DOHH2 (cell line): ENCODE measurements around the gene DPP8.

ENCODE experiments used
- H3F3A ChIP-seq: fragments of 200-600 bp; sonication (generic), shearing (Covaris generic); 2 replicates; pipeline ENCODE4 v1.6.0; 2016; ENCODE audit warnings: antibody characterized with exemption, mild to moderate bottlenecking; ENCODE audit not compliant: control insufficient read depth, insufficient read depth
- H3K27ac ChIP-seq: fragments of 200-600 bp; sonication (generic); 2 replicates; pipeline ENCODE4 v1.5.1; 2014; ENCODE audit warnings: low read depth, mild to moderate bottlenecking, low read length, moderate library complexity
- H3K27me3 ChIP-seq: fragments of 200-600 bp; sonication (generic); 2 replicates; pipeline ENCODE4 v1.6.1; 2014; ENCODE audit warnings: mild to moderate bottlenecking, low read length, mixed read lengths; ENCODE audit not compliant: control insufficient read depth
- H3K36me3 ChIP-seq: fragments of 200-600 bp; sonication (generic); 2 replicates; pipeline ENCODE4 v1.6.1; 2014; ENCODE audit warnings: mild to moderate bottlenecking, low read length, moderate library complexity, mixed read lengths; ENCODE audit not compliant: control insufficient read depth
- H3K4me1 ChIP-seq: fragments of 200-600 bp; sonication (generic); 2 replicates; pipeline ENCODE4 v1.6.1; 2014; ENCODE audit warnings: mild to moderate bottlenecking, low read length, mixed read lengths; ENCODE audit not compliant: control insufficient read depth
- H3K4me2 ChIP-seq: fragments of 200-600 bp; sonication (generic); 2 replicates; pipeline ENCODE4 v1.6.0; 2014; ENCODE audit warnings: mild to moderate bottlenecking, low read length, moderate library complexity
- H3K4me3 ChIP-seq: fragments of 200-600 bp; sonication (generic); 2 replicates; pipeline ENCODE4 v1.5.1; 2014; ENCODE audit warnings: mild to moderate bottlenecking, low read length, mixed read lengths
- H3K79me2 ChIP-seq: fragments of 200-600 bp; sonication (generic); 2 replicates; pipeline ENCODE4 v1.6.1; 2014; ENCODE audit warnings: mild to moderate bottlenecking, low read length, mixed read lengths; ENCODE audit not compliant: control insufficient read depth
- H3K9me2 ChIP-seq: fragments of 200-600 bp; sonication (generic); replicated peaks from 2 replicates; pipeline ENCODE4 v1.6.1; 2014; ENCODE audit warnings: mild to moderate bottlenecking, low read length, mixed read lengths; ENCODE audit not compliant: control insufficient read depth
- H3K9me3 ChIP-seq: fragments of 200-600 bp; sonication (generic); 2 replicates; pipeline ENCODE4 v1.6.1; 2014; ENCODE audit warnings: antibody characterized with exemption, low read length, mixed read lengths; ENCODE audit not compliant: control insufficient read depth, insufficient read depth
- H4K20me1 ChIP-seq: fragments of 200-600 bp; sonication (generic); 2 replicates; pipeline ENCODE4 v1.6.0; 2014; ENCODE audit warnings: low read depth, mild to moderate bottlenecking, antibody characterized with exemption, low read length, moderate library complexity; ENCODE audit not compliant: control insufficient read depth, insufficient read depth
- CTCF ChIP-seq: fragments of 200-600 bp; sonication (generic); IDR thresholded peaks from one replicate; pipeline ENCODE4 v1.5.1; 2014; ENCODE audit warnings: antibody characterized with exemption, mild to moderate bottlenecking, low read depth, low read length; ENCODE audit not compliant: poor library complexity, severe bottlenecking
- EZH2phosphoT487 ChIP-seq: fragments of 200-600 bp; sonication (generic); IDR thresholded peaks from 2 replicates; pipeline ENCODE4 v1.6.1; 2017; ENCODE audit warnings: borderline replicate concordance, mild to moderate bottlenecking, antibody characterized with exemption, low read length, moderate library complexity, mixed read lengths

DPP8 gene

GRCh38 chr15:65451989-65452388 lies 65.5 kb downstream of the DPP8 start:
- Histone ChIP-seq H3K4me2 (no peak overlapping the region), H3K27ac (no peak overlapping the region), H3K4me3 (no peak overlapping the region), H3K9me3 (no peaks in the 10 kb centered on the region), H3K27me3 (no peaks in the 10 kb centered on the region), H3K36me3 (peaks cover 66% of the 10 kb centered on the region), H4K20me1 (peaks cover 8% of the 10 kb centered on the region; the same call in 1 of the 2 replicates), H3K9me2 (no peaks in the 10 kb centered on the region), H3K79me2 (no peaks in the 10 kb centered on the region), H3F3A (peaks cover 3% of the 10 kb centered on the region; the same call in 1 of the 2 replicates), H3K4me1 (peaks cover 12% of the 10 kb centered on the region)
- TF ChIP-seq EZH2phosphoT487 (no peak), CTCF (no peak)

- no peak for TF ChIP-seq EZH2phosphoT487
- no peak for TF ChIP-seq CTCF
- no peak overlapping the region for H3K4me2 ChIP-seq
- H3K36me3 ChIP-seq: peaks cover 65% of the 10 kb centered on the region
- H3K9me2 ChIP-seq: no peaks in the 10 kb centered on the region
- H3K9me3 ChIP-seq: no peaks in the 10 kb centered on the region
- H3K4me1 ChIP-seq: peaks cover 6% of the 10 kb centered on the region
- H3K79me2 ChIP-seq: no peaks in the 10 kb centered on the region
- H3K27ac ChIP-seq: no peak overlapping the region
- H3F3A ChIP-seq: peaks cover 7% of the 10 kb centered on the region; the same call in 1 of the 2 replicates
- H4K20me1 ChIP-seq: peaks cover 4% of the 10 kb centered on the region; the same call in 1 of the 2 replicates
- no peak overlapping the region for H3K4me3 ChIP-seq
- no peaks in the 10 kb centered on the region for H3K27me3 ChIP-seq
These were observed 66.9 kb downstream of the DPP8 start for GRCh38 chr15:65450556-65450955.

- no peak overlapping the region for H3K4me2 ChIP-seq
- H3K4me1 ChIP-seq: no peaks in the 10 kb centered on the region
- TF ChIP-seq EZH2phosphoT487 (no peak), CTCF (no peak)
- no peaks in the 10 kb centered on the region for H3K9me3 ChIP-seq
- no peak overlapping the region for H3K4me3 ChIP-seq
- peaks cover 14% of the 10 kb centered on the region; the same call in 1 of the 2 replicates for H3F3A ChIP-seq
- no peaks in the 10 kb centered on the region for H3K27me3 ChIP-seq
- no peak overlapping the region for H3K27ac ChIP-seq
- H4K20me1 ChIP-seq: 0 out of 2 replicates have a peak, but pooled peaks cover 2% of the 10 kb centered on the region
- H3K79me2 ChIP-seq: no peaks in the 10 kb centered on the region
- peaks cover 46% of the 10 kb centered on the region for H3K36me3 ChIP-seq
- H3K9me2 ChIP-seq: no peaks in the 10 kb centered on the region
These were observed 70.3 kb downstream of the DPP8 start for GRCh38 chr15:65447145-65447544.

GRCh38 chr15:65434201-65434600 lies 83.3 kb downstream of the DPP8 start:
- H3K4me2 ChIP-seq: no peak overlapping the region
- TF ChIP-seq EZH2phosphoT487 (no peak), CTCF (no peak)
- no peaks in the 10 kb centered on the region for H3K9me3 ChIP-seq
- H3K79me2 ChIP-seq: no peaks in the 10 kb centered on the region
- no peaks in the 10 kb centered on the region for H3K9me2 ChIP-seq
- H3F3A ChIP-seq: no peaks in the 10 kb centered on the region
- no peak overlapping the region for H3K27ac ChIP-seq
- H3K4me1 ChIP-seq: no peaks in the 10 kb centered on the region
- no peak overlapping the region for H3K4me3 ChIP-seq
- H3K27me3 ChIP-seq: peaks cover 8% of the 10 kb centered on the region
- no peaks in the 10 kb centered on the region for H3K36me3 ChIP-seq
- no peaks in the 10 kb centered on the region for H4K20me1 ChIP-seq
